Measurements from ENCODE around the gene C1QTNF12. TPM values are rescaled to one million over a fixed set of nuclear protein-coding genes. Genes with fewer than 3 reads are reported as not detected.

Gene C1QTNF12
- total and polyA plus RNA-seq, 12 donors = 0.42 to 2.3 (median 1.1) TPM; not detected in 1

DNA sequence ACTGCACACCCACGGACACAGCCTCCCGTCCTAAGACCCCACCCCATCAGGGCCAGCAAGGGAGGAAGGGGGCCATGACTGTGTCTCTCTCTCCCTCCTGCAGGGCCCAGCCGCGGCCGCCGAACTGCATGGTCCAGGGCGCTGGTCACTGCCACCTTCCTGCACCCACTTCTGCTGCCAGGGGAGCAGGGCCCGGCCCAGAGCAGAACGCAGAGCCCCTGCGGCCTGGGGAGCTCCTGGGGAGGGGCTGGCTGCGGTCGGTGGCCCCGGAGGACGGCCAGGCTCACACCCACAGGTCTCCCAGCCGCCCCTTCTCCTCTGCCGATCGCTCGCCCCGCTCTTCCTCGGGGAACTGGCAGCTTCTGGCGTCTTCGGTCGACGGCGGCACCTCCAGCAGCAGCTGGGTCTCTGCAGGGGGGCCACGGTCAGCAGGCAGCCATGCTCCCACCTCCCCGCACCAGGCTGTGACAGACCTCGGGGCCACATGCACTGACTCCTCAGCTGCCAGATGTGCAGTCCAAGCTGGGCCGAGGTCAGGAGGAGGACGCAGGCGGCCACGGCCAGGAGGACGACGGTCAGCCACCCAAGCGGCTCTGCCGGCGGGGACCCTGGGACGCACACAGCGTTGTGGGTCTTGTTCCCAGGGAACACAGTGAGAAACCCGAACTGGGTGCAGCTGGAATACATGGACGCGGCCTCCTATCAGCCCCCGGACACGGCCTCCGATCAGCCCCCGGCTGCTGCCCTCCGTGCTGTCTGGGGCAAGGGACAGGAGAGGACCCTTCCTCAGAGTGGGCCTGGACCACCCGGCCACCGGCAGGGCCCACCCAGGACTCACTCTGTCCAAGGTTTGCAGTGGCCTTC, 42.7 kb downstream of the C1QTNF12 start:
- ATAC-seq (no peak), DNase-seq (peak in 1 of 2 donors; percentile 12)
- Histone ChIP-seq H3K4me3 (no peak overlapping the region), H3K4me1 (peaks cover 2 to 37% (median 30%) of the 10 kb centered on the region in 9 donors), H3K27me3 (peaks cover 13 to 68% (median 41%) of the 10 kb centered on the region in 7 donors), H3K9me3 (no peaks in the 10 kb centered on the region), H3K27ac (no peak overlapping the region), H3K36me3 (no peaks in the 10 kb centered on the region)
- TF ChIP-seq, protein P1, sequence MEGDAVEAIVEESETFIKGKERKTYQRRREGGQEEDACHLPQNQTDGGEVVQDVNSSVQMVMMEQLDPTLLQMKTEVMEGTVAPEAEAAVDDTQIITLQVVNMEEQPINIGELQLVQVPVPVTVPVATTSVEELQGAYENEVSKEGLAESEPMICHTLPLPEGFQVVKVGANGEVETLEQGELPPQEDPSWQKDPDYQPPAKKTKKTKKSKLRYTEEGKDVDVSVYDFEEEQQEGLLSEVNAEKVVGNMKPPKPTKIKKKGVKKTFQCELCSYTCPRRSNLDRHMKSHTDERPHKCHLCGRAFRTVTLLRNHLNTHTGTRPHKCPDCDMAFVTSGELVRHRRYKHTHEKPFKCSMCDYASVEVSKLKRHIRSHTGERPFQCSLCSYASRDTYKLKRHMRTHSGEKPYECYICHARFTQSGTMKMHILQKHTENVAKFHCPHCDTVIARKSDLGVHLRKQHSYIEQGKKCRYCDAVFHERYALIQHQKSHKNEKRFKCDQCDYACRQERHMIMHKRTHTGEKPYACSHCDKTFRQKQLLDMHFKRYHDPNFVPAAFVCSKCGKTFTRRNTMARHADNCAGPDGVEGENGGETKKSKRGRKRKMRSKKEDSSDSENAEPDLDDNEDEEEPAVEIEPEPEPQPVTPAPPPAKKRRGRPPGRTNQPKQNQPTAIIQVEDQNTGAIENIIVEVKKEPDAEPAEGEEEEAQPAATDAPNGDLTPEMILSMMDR (IDR thresholded peaks at IDR 0.05) = no peak
- 71 to 75% methylated on average over 49 of the region's 49 CpGs for WGBS, 2 donors
- intact Hi-C loops (cut with DNase I) = loop anchor here in 1 of 10 donors (5.0 kb wide), 1 partner anchor 46 kb away; no protein-coding TSS in a partner anchor

DNA sequence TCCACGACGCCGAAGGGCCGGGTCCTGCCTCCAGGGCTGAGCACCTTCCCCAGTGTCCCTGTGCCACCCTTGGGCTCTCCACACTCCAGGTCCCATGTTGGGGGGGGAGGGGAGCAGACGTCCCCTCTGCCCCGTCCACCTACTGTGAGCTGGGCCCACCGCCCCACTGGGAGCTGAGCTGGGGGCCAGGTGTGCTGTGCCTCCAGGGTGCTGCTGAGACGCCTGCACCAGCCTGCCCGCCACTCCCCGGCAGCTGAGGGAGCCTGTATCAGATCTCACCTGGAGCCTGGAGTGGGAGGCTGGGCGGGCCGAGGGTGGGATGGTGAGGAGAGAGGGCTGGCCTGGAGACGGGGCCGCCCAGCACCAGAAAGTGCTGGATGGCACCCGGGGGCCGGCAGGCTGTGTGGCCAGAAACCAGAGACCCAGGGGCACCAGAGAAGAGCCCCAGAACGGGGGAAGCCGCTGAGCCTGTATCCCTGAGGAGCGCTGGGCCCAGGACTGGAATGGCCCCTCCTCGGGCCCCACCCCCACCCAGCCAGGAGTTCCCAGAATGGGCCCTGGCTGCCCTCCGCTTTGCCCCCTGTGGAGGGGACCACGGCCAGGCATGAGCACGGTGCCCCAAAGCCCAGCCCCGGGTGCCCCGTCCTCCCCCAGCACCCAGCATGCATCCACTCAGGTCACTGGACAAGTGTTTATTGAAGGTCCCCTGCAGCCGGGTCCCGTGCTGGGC, 43.5 kb downstream of the C1QTNF12 start:
- 65 to 73% methylated on average over 26 to 27 of the region's 27 CpGs for WGBS, 2 donors
- peak in 1 of 2 donors; percentile 7 for DNase-seq
- TF ChIP-seq, protein P1 (IDR thresholded peaks at IDR 0.05) = no peak
- H3K9me3 ChIP-seq = no peaks in the 10 kb centered on the region
- H3K27ac ChIP-seq = no peak overlapping the region
- ATAC-seq = no peak
- no peak overlapping the region for H3K4me3 ChIP-seq
- intact Hi-C loops (cut with DNase I) = loop anchor here in 1 of 10 donors (5.0 kb wide), 1 partner anchor 46 kb away; no protein-coding TSS in a partner anchor
- peaks cover 0 to 29% (median 23%) of the 10 kb centered on the region in 9 donors for H3K4me1 ChIP-seq
- H3K36me3 ChIP-seq = no peaks in the 10 kb centered on the region
- H3K27me3 ChIP-seq = peaks cover 13 to 61% (median 41%) of the 10 kb centered on the region in 7 donors

DNA sequence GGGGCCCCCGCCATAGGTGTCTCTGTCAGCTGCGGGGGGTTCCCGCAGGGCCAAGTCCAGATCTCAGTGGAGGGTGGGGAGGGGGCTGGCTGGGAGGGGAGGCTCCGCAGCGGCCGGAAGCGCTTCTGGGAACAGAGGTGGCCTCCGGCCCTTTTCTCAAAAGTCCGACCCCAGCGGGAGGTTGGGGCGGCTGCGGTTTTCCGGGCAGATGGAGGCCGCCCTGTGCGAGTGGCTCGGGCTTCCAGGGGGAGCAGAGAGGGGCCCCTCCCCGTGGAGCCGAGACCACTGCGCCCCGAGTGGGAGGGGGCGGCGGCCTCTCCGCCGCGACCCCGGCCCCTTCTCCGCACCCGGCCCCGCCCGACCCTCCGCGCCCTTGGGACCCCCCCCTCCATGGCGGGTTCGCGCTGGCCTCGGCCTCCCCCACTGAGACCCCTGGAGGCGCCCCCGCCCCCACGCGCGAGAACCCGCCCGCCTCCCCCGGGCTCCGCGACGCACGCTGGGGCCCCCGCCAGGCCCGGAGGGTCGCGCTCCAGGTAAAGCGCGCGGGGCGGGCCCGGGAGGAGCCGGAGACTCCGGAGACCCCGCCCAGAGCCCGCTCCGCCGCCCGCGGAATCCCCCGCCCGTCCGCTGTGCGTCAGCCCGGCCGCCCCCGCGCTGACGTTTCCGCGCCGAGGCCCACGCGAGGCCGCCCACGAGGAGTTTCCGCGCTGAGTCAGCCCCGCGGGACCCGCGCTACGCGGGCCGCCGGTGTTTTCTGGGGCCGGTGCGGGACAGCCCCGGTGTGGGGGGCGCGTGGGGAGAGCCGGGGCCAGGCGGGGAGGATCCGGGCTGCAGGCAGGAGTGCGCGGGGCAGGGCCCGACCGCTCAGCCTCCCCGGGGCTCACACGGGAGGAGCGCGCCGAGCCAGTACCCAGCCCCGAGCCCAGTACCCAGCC, 45.4 kb downstream of the C1QTNF12 start:
- Histone ChIP-seq H3K4me1 (peaks cover 0 to 17% (median 11%) of the 10 kb centered on the region in 9 donors), H3K36me3 (no peaks in the 10 kb centered on the region), H3K4me3 (peak overlapping the region; percentile 21 to 57 (median 48)), H3K27me3 (peaks cover 0 to 46% (median 22%) of the 10 kb centered on the region in 7 donors), H3K27ac (peak overlapping the region in 6 of 10 donors; percentile 26 to 73 (median 62)), H3K9me3 (no peaks in the 10 kb centered on the region)
- DNase-seq (peak; percentile 56 to 70), ATAC-seq (peak; percentile 21 to 87 (median 66))
- TF ChIP-seq, protein P1 (IDR thresholded peaks at IDR 0.05) = no peak
- intact Hi-C loops (cut with DNase I) = loop anchor here in 1 of 10 donors (5.0 kb wide), 1 partner anchor 44 kb away; no protein-coding TSS in a partner anchor
- 1 to 3% methylated on average over 57 to 109 of the region's 109 CpGs for WGBS, 2 donors
